PC-3 (cell line): ENCODE data around the gene R3HDM4. TPM values are rescaled to one million over a fixed set of nuclear protein-coding genes. Genes with fewer than 3 reads are reported as not detected.

ENCODE experiments used
- ATAC-seq: fragments of 200-7000 bp; cut with Tn5 transposase; 2 replicates; pipeline ENCODE4 v1.9.1; 2020; ENCODE audit warnings: mild to moderate bottlenecking, moderate library complexity
- BruUV-seq: library from RNA; stranded (reverse); fragments of 400-500 nt; replicated peaks from 2 replicates; lab custom pipeline; 2021; lab: Mats Ljungman, UMichigan
- CTCF ChIA-PET: fragments of 300-600 bp; sonication (Branson Sonifier 250); formaldehyde crosslinking; loops from one replicate; lab custom pipeline; 2022; ENCODE audit warnings: antibody characterized with exemption; lab: Charles Lee
- POLR2A ChIA-PET: fragments of 300-600 bp; sonication (Branson Sonifier 250); formaldehyde crosslinking; loops from one replicate; lab custom pipeline; 2022; ENCODE audit warnings: antibody characterized with exemption; ENCODE audit not compliant: unreplicated experiment; lab: Charles Lee
- DNase-seq: peaks from one replicate; pipeline ENCODE4 v3.0.0-alpha.2; 2015
- H2AFZ ChIP-seq: fragments of 300-600 bp; sonication (generic); 2 replicates; pipeline ENCODE4 v1.6.0; 2016; ENCODE audit warnings: antibody characterized with exemption, low read length
- H3F3A ChIP-seq: fragments of 300-600 bp; sonication (generic); one replicate; pipeline ENCODE4 v1.6.0; 2017; ENCODE audit warnings: antibody characterized with exemption, low read length, control low read depth, mild to moderate bottlenecking; ENCODE audit not compliant: unreplicated experiment
- H3K27ac ChIP-seq: fragments of 300-600 bp; sonication (generic); 2 replicates; pipeline ENCODE4 v1.5.1; 2016; ENCODE audit warnings: mild to moderate bottlenecking, low read length
- H3K27me3 ChIP-seq: fragments of 300-600 bp; sonication (generic); 2 replicates; pipeline ENCODE4 v1.6.1; 2016; ENCODE audit warnings: low read length, mixed read lengths
- H3K36me3 ChIP-seq: fragments of 300-600 bp; sonication (generic); 2 replicates; pipeline ENCODE4 v1.6.1; 2016; ENCODE audit warnings: low read depth, mixed run types, low read length, mixed read lengths
- H3K4me1 ChIP-seq: fragments of 300-600 bp; sonication (generic); 2 replicates; pipeline ENCODE4 v1.5.1; 2016; ENCODE audit warnings: low read length; ENCODE audit not compliant: insufficient read depth
- H3K4me2 ChIP-seq: fragments of 300-600 bp; sonication (generic); 2 replicates; pipeline ENCODE4 v1.6.0; 2016; ENCODE audit warnings: low read length
- H3K4me3 ChIP-seq: fragments of 300-600 bp; sonication (generic); 2 replicates; pipeline ENCODE4 v1.5.1; 2016; ENCODE audit warnings: mild to moderate bottlenecking, low read length, mixed read lengths
- H3K79me2 ChIP-seq: fragments of 300-600 bp; sonication (generic); 2 replicates; pipeline ENCODE4 v1.6.1; 2017; ENCODE audit warnings: low read length, mixed read lengths
- H3K9ac ChIP-seq: fragments of 300-600 bp; sonication (generic); 2 replicates; pipeline ENCODE4 v1.6.0; 2016; ENCODE audit warnings: mild to moderate bottlenecking, low read length
- H3K9me2 ChIP-seq: fragments of 300-600 bp; sonication (generic); replicated peaks from 2 replicates; pipeline ENCODE4 v1.6.1; 2016; ENCODE audit warnings: mixed run types, low read length, mixed read lengths
- H3K9me3 ChIP-seq: fragments of 300-600 bp; sonication (generic); 2 replicates; pipeline ENCODE4 v1.6.1; 2016; ENCODE audit warnings: low read length, mixed read lengths
- H4K20me1 ChIP-seq: fragments of 300-600 bp; sonication (generic); 2 replicates; pipeline ENCODE4 v1.6.1; 2016; ENCODE audit warnings: low read length, mixed read lengths
- EZH2 ChIP-seq: fragments of 300-600 bp; sonication (generic); IDR thresholded peaks from one replicate; pipeline ENCODE4 v1.6.1; 2017; ENCODE audit warnings: antibody characterized with exemption, mild to moderate bottlenecking, low read length; ENCODE audit not compliant: unreplicated experiment
- EZH2phosphoT487 ChIP-seq: fragments of 300-600 bp; sonication (generic); IDR thresholded peaks from 2 replicates; pipeline ENCODE4 v1.6.1; 2018; ENCODE audit warnings: mild to moderate bottlenecking, antibody characterized with exemption, low read length, borderline replicate concordance
- intact Hi-C: fragments of 100-400 bp; cut with micrococcal nuclease; formaldehyde crosslinking; loops from 2 replicates; pipeline ENCODE4 v1.9.0; 2023
- total RNA-seq: library from RNA; depleted of rRNA; stranded (reverse); fragments of >200 nt; gene quantifications from 2 replicates; pipeline ENCODE4 v1.2.3, GENCODE V29; 2014
- TF ChIP-seq, protein P1 (sequence below): fragments of 300-600 bp; sonication (generic); conservative IDR thresholded peaks from 2 replicates; pipeline ENCODE4 v1.5.1; 2017; ENCODE audit warnings: antibody characterized with exemption, low read depth, mild to moderate bottlenecking, low read length

The R3HDM4 gene
- total RNA-seq, 1 experiment from 2014 or later = 44.9 TPM

DNA sequence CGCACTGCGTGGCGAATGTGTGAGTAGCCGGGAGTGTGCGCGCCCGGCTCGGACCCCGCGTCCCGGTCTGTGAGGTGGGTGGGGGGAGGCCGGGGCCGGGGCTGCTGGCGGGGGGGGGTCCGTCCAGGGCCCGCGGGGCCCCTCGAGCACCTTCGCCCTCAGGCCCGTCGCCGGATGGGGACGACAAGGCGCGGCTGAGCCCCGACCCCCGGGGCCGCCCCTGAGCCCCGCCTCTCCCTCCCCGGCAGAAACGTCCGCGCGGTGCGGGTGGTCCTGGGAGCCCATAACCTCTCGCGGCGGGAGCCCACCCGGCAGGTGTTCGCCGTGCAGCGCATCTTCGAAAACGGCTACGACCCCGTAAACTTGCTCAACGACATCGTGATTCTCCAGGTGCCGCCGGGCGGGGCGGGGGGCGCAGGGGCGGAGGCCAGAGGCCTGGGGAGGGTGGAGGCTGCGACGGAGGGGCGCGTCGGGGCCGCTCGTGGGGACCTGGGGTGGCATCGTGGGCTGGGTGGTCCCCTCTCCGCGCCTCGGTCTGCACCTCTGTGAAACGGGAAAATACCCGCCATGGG is 59.9 kb downstream of the R3HDM4 start:
- ChIA-PET POLR2A (no interaction called here), CTCF (no interaction called here)
- Histone ChIP-seq H3K9ac (no peak overlapping the region), H3K9me2 (no peaks in the 10 kb centered on the region), H3K4me1 (no peaks in the 10 kb centered on the region), H3K9me3 (no peaks in the 10 kb centered on the region), H3K27ac (no peak overlapping the region), H3K4me3 (no peak overlapping the region), H3K36me3 (no peaks in the 10 kb centered on the region), H3F3A (no peaks in the 10 kb centered on the region), H3K27me3 (peaks cover 4% of the 10 kb centered on the region), H4K20me1 (no peaks in the 10 kb centered on the region), H2AFZ (no peak overlapping the region), H3K4me2 (no peak overlapping the region), H3K79me2 (no peaks in the 10 kb centered on the region)
- intact Hi-C loops = no loop called here
- BruUV-seq = no TSS peak
- ATAC-seq (no peak), DNase-seq (no peak)
- TF ChIP-seq, protein P1, sequence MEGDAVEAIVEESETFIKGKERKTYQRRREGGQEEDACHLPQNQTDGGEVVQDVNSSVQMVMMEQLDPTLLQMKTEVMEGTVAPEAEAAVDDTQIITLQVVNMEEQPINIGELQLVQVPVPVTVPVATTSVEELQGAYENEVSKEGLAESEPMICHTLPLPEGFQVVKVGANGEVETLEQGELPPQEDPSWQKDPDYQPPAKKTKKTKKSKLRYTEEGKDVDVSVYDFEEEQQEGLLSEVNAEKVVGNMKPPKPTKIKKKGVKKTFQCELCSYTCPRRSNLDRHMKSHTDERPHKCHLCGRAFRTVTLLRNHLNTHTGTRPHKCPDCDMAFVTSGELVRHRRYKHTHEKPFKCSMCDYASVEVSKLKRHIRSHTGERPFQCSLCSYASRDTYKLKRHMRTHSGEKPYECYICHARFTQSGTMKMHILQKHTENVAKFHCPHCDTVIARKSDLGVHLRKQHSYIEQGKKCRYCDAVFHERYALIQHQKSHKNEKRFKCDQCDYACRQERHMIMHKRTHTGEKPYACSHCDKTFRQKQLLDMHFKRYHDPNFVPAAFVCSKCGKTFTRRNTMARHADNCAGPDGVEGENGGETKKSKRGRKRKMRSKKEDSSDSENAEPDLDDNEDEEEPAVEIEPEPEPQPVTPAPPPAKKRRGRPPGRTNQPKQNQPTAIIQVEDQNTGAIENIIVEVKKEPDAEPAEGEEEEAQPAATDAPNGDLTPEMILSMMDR = no peak
- TF ChIP-seq EZH2 (no peak), EZH2phosphoT487 (no peak)

DNA sequence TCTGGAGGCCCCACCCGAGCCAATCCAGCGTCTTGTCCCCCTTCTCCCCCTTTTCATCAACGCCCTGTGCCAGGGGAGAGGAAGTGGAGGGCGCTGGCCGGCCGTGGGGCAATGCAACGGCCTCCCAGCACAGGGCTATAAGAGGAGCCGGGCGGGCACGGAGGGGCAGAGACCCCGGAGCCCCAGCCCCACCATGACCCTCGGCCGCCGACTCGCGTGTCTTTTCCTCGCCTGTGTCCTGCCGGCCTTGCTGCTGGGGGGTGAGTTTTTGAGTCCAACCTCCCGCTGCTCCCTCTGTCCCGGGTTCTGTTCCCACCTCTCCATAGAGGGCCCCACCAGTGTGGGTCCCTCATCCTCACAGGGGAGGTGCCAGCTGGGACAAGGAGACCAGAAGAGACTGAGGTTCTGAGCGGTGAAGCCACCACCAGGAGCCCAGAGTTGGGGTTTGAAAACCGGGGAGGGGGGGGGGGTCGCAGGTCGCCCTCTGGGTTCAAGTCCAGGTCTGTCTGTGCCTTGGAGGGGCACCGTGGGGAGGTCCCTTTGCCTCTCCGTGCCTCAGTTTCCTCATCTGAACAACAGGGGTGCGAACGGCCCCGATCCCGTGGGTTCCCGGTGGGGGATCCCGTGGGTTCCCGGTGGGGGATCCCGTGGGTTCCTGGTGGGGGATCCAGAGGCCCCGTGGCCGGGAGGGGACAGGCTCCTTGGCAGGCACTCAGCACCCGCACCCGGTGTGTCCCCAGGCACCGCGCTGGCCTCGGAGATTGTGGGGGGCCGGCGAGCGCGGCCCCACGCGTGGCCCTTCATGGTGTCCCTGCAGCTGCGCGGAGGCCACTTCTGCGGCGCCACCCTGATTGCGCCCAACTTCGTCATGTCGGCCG is 60.6 kb downstream of the R3HDM4 start, which contains the start of gene ELANE:
ELANE (plus strand) TSS at position 168 of the 878 bp plus-strand sequence; CDS start at position 194, 26 bp downstream.
- Histone ChIP-seq H3K9me2 (no peaks in the 10 kb centered on the region), H3K9me3 (no peaks in the 10 kb centered on the region), H3K27ac (no peak within 1 kb of the TSS), H3K4me1 (no peaks in the 10 kb centered on the region), H4K20me1 (no peaks in the 10 kb centered on the region), H3K36me3 (no peaks in the 10 kb centered on the region), H2AFZ (no peak within 1 kb of the TSS), H3K79me2 (no peaks in the 10 kb centered on the region), H3K4me3 (no peak within 1 kb of the TSS), H3K4me2 (no peak within 1 kb of the TSS), H3K27me3 (peaks cover 11% of the 10 kb centered on the region), H3K9ac (no peak within 1 kb of the TSS), H3F3A (no peaks in the 10 kb centered on the region)
- BruUV-seq = no TSS peak
- TF ChIP-seq EZH2phosphoT487 (no peak), EZH2 (no peak)
- TF ChIP-seq, protein P1 = no peak
- CTCF ChIA-PET = no interaction called here
- POLR2A ChIA-PET = no interaction called here
- ATAC-seq (no peak), DNase-seq (no peak)
- intact Hi-C loops = no loop called here

DNA sequence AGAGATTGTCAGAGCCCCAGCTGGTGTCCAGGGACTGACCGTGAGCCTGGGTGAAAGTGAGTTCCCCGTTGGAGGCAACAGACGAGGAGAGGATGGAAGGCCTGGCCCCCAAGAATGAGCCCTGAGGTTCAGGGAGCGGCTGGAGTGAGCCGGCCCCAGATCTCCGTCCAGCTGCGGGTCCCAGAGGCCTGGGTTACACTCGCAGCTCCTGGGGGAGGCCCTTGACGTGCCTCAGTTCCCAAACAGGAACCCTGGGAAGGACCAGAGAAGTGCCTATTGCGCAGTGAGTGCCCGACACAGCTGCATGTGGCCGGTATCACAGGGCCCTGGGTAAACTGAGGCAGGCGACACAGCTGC is 62.1 kb downstream of the R3HDM4 start:
- intact Hi-C loops = no loop called here
- H3K79me2 ChIP-seq = no peaks in the 10 kb centered on the region
- BruUV-seq = no TSS peak
- peak overlapping the region; percentile 65 for H3K4me2 ChIP-seq
- ChIA-PET POLR2A (no interaction called here), CTCF (no interaction called here)
- TF ChIP-seq EZH2phosphoT487 = no peak
- ATAC-seq (no peak; the same call in 1 of the 2 replicates), DNase-seq (no peak)
- no peaks in the 10 kb centered on the region for H3K4me1 ChIP-seq
- H3K9me3 ChIP-seq = no peaks in the 10 kb centered on the region
- H3K9me2 ChIP-seq = no peaks in the 10 kb centered on the region
- H3K4me3 ChIP-seq = peak overlapping the region; percentile 26; the same call in 1 of the 2 replicates
- H3K9ac ChIP-seq = no peak overlapping the region
- H3K27me3 ChIP-seq = peaks cover 14% of the 10 kb centered on the region
- peak overlapping the region; percentile 89 for H2AFZ ChIP-seq
- no peak overlapping the region for H3K27ac ChIP-seq
- no peaks in the 10 kb centered on the region for H4K20me1 ChIP-seq
- H3F3A ChIP-seq = no peaks in the 10 kb centered on the region
- no peaks in the 10 kb centered on the region for H3K36me3 ChIP-seq
